Spleen (tissue), 11 donors: ENCODE measurements around the gene CDC7. TPM values are rescaled to one million over a fixed set of nuclear protein-coding genes. Genes with fewer than 3 reads are reported as not detected.

ENCODE experiments used
- DNase-seq: peaks from one replicate; pipeline ENCODE4 v3.0.0-alpha.2; 2020
- H3K27ac ChIP-seq, 8 donors: fragments of 200-600 bp; sonication (generic) in 7 of 8; 1 replicate in 4 of 8; 2 replicates in 4 of 8; pipeline versions ENCODE4 v1.5.0 to v1.8.0; 2016 to 2021; ENCODE audit warnings: inconsistent platforms in 4 of 8, mild to moderate bottlenecking in 4 of 8, moderate library complexity in 1 of 8
- H3K27me3 ChIP-seq, 7 donors: fragments of 200-600 bp; sonication (generic) in 6 of 7; replicated peaks in 1 of 7; 1 replicate in 4 of 7; 2 replicates in 3 of 7; pipeline versions ENCODE4 v1.5.0 to v1.8.0; 2016 to 2021; ENCODE audit warnings: inconsistent platforms in 3 of 7, mild to moderate bottlenecking in 1 of 7
- H3K36me3 ChIP-seq, 6 donors: fragments of 200-600 bp; sonication (generic) in 5 of 6; 1 replicate in 4 of 6; 2 replicates in 2 of 6; pipeline versions ENCODE4 v1.5.0 to v1.8.0; 2016 to 2021; ENCODE audit warnings: inconsistent platforms in 2 of 6
- H3K4me1 ChIP-seq, 6 donors: fragments of 200-600 bp; sonication (generic) in 5 of 6; 1 replicate in 3 of 6; 2 replicates in 3 of 6; pipeline versions ENCODE4 v1.5.0 to v1.8.0; 2016 to 2021; ENCODE audit warnings: inconsistent platforms in 3 of 6
- H3K4me3 ChIP-seq, 8 donors: fragments of 200-600 bp; sonication (generic) in 7 of 8; 1 replicate in 4 of 8; 2 replicates in 4 of 8; pipeline versions ENCODE4 v1.5.0 to v1.8.0; 2016 to 2021; ENCODE audit warnings: inconsistent platforms in 4 of 8, mild to moderate bottlenecking in 4 of 8, moderate library complexity in 2 of 8
- H3K9me3 ChIP-seq, 8 donors: fragments of 200-600 bp; sonication (generic) in 7 of 8; 1 replicate in 4 of 8; 2 replicates in 4 of 8; pipeline versions ENCODE4 v1.5.0 to v1.8.0; 2016 to 2021; ENCODE audit warnings: inconsistent platforms in 4 of 8
- CTCF ChIP-seq, 11 experiments: fragments of 200-600 bp in 7 of 11; fragments of 450-650 bp in 4 of 11; sonication (generic) in 4 of 11; IDR thresholded peaks in 8 of 11; conservative IDR thresholded peaks in 3 of 11; 1 replicate in 7 of 11; 2 replicates in 4 of 11; pipeline versions ENCODE4 v1.4.0 to v1.8.0; 2016 to 2021; ENCODE audit warnings: antibody characterized with exemption in 11 of 11, inconsistent platforms in 4 of 11, mild to moderate bottlenecking in 1 of 11
- POLR2A ChIP-seq, 3 donors: fragments of 450-650 bp; IDR thresholded peaks; one replicate each; pipeline ENCODE4 v1.5.1; 2017; ENCODE audit warnings: antibody characterized with exemption in 3 of 3, mild to moderate bottlenecking in 1 of 3
- POLR2AphosphoS5 ChIP-seq, 3 donors: sonication (generic); formaldehyde crosslinking; IDR thresholded peaks; one replicate each; pipeline ENCODE4 v1.5.1; 2017; ENCODE audit warnings: antibody characterized with exemption in 3 of 3
- WGBS, 5 donors: extraction: QIAGEN DNeasy Blood & Tissue Kit in 3 of 5; methylation state at CpG; one replicate each; pipeline versions ENCODE4 v1.1.5 to v1.1.7; 2013 to 2018; 5-methylcytosine and 5-hydroxymethylcytosine counted together
- intact Hi-C: fragments of 100-400 bp; cut with DNase I; formaldehyde crosslinking; loops from one replicate; pipeline ENCODE4 v1.15.0; 2023; ENCODE audit warnings: low total_unique reads
- polyA plus RNA-seq, 3 donors: library from polyadenylated mRNA; stranded (reverse); fragments of 200-250 nt; gene quantifications; one replicate each; pipeline ENCODE4 v1.2.1, GENCODE V29; 2013
- total RNA-seq, 7 donors: library from RNA; depleted of rRNA in 3 of 7; stranded (reverse); fragments of >200 nt in 3 of 7; fragmentation: NEBNext Ultra II Directional in 4 of 7; extraction: Animal tissue kit (Norgen Biotek cat#: 25700) in 4 of 7; gene quantifications; one replicate each; pipeline versions ENCODE4 v1.1.0 to v1.2.1, GENCODE V29; 2016 to 2021
- donor health status: healthy with polysubstance abuse.
- donor health status: DM: no; HTN: no; CAD: no; lungs with moderate emphysema.
- donor health status: DM: no; HTN: no; CAD: no.
- donor health status: Bipolar disorder and iron deficiency.
- donor health status: healthy.
- donor health status: DM: no; HTN: no; CAD: no.
- donor health status: DM: yes; HTN: yes; CAD: no.

Gene CDC7
- total and polyA plus RNA-seq, 10 donors: 3.8 to 25.3 (median 11.5) TPM

GRCh38 chr1:91503975-91504530, 3.4 kb downstream of the CDC7 start:
- Histone ChIP-seq H3K27me3 (no peaks in the 10 kb centered on the region), H3K36me3 (peaks cover 0 to 9% (median 0%) of the 10 kb centered on the region in 6 donors), H3K27ac (peak overlapping the region in 4 of 8 donors; percentile 14 to 61 (median 52)), H3K9me3 (no peaks in the 10 kb centered on the region), H3K4me3 (no peak overlapping the region), H3K4me1 (peaks cover 0 to 82% (median 41%) of the 10 kb centered on the region in 6 donors)
- intact Hi-C loops: loop anchor here (10.0 kb wide), 1 partner anchor 219 kb away; no protein-coding TSS in a partner anchor
- no peak for TF ChIP-seq POLR2A (IDR thresholded peaks at IDR 0.05)
- no peak for TF ChIP-seq POLR2AphosphoS5 (IDR thresholded peaks at IDR 0.05)
- no peak for TF ChIP-seq CTCF (IDR thresholded peaks at IDR 0.05 in 8 of 11, conservative IDR thresholded peaks at IDR 0.05 in 3 of 11)
- no peak for DNase-seq
- WGBS, 5 donors: 83 to 94% (median 88%) methylated on average over 1 of the region's 1 CpG

- Histone ChIP-seq H3K36me3 (peaks cover 0 to 20% (median 3%) of the 10 kb centered on the region in 6 donors), H3K4me1 (peaks cover 0 to 74% (median 38%) of the 10 kb centered on the region in 6 donors), H3K9me3 (no peaks in the 10 kb centered on the region), H3K27ac (peak overlapping the region in 7 of 8 donors; percentile 18 to 61 (median 49)), H3K4me3 (no peak overlapping the region), H3K27me3 (no peaks in the 10 kb centered on the region)
- WGBS, 5 donors: 51 to 75% (median 57%) methylated on average over 3 of the region's 3 CpGs
- no peak for TF ChIP-seq CTCF (IDR thresholded peaks at IDR 0.05 in 8 of 11, conservative IDR thresholded peaks at IDR 0.05 in 3 of 11)
- no peak for TF ChIP-seq POLR2AphosphoS5 (IDR thresholded peaks at IDR 0.05)
- TF ChIP-seq POLR2A (IDR thresholded peaks at IDR 0.05): no peak
- no peak for DNase-seq
- intact Hi-C loops: loop anchor here (10.0 kb wide), 1 partner anchor 220 kb away; no protein-coding TSS in a partner anchor
Observed at GRCh38 chr1:91505086-91505485, 4.4 kb downstream of the CDC7 start.

GRCh38 chr1:91506071-91506470, 5.4 kb downstream of the CDC7 start:
- no peak for DNase-seq
- 67 to 82% (median 75%) methylated on average over 4 of the region's 4 CpGs for WGBS, 5 donors
- H3K36me3 ChIP-seq: peaks cover 0 to 28% (median 3%) of the 10 kb centered on the region in 6 donors

More at GRCh38 chr1:91506071-91506470, 5.4 kb downstream of the CDC7 start:
- Histone ChIP-seq H3K9me3 (no peaks in the 10 kb centered on the region), H3K4me3 (no peak overlapping the region), H3K27ac (peak overlapping the region in 7 of 8 donors; percentile 28 to 61 (median 49)), H3K27me3 (no peaks in the 10 kb centered on the region), H3K4me1 (peaks cover 0 to 77% (median 34%) of the 10 kb centered on the region in 6 donors)
- TF ChIP-seq POLR2A (IDR thresholded peaks at IDR 0.05) (no peak), POLR2AphosphoS5 (IDR thresholded peaks at IDR 0.05) (no peak), CTCF (IDR thresholded peaks at IDR 0.05 in 8 of 11, conservative IDR thresholded peaks at IDR 0.05 in 3 of 11) (no peak)
- intact Hi-C loops: loop anchor here (10.0 kb wide), 1 partner anchor 221 kb away; no protein-coding TSS in a partner anchor
